GM21447 (cell line): Measurements from ENCODE around the gene SH2D6.
A peak's percentile ranks its signal among the peaks of the same experiment; 100 is the strongest.
"Not testable (repeated sequence)": the region's sequence is repeated elsewhere in the genome, so short reads cannot be mapped to it uniquely, and the experiment has no call there.

Experiments used
- ATAC-seq: cut with Tn5 transposase; IDR thresholded peaks from one replicate; pipeline ENCODE4 v1.9.1; 2021; ENCODE audit not compliant: unreplicated experiment

The SH2D6 gene

DNA sequence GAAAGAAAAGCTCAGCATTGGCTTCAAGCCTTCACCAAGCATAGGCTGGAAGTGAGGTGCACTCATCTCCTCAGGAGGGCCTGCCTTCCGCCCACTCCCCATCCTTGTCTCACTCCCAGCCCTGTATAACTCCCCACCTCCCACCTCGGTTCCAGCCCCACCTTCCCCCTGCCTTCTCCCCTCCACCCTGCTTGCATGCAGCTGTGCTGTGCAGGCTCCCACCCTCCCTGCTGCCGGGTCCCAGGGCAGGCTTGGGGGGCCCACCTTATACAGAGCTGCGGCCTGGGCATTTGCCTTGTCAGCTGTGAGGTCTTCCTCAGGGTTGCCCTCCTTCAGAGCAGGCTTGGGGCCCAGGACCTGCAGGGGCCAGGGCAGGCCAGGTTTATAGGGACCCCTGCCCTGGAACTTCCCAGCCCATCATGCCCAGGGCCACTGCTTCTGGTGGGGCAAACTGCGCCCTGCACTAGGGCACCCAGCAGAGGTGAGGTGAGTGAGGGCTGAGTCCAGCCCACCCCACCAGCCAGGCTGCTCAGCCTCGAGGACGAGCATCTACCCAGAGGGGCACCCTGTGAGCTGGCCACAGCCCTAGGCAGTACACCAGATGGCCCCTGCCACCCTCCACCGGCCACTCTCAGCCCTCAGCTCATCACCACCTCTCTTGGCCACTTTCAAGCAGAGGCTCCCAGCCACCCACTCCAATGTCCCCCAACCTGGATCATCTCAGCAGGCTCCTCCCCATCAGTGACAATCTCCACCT lies 19.9 kb upstream of the SH2D6 start:
- ATAC-seq: no peak

DNA sequence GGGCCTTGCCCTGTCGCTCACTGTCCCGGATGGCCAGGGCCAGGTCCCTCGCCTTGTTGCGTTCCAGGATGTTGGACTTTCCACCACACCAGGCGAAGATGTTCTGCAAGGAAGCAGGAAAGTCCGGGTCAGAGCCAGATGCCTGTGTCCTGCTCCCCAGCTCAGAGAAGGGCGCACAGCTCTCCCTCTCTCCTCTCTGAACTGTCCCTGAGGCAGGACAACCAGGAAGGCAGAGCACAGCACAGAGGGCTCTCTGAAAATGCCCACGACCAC lies 19.4 kb upstream of the SH2D6 start:
- no peak for ATAC-seq

DNA sequence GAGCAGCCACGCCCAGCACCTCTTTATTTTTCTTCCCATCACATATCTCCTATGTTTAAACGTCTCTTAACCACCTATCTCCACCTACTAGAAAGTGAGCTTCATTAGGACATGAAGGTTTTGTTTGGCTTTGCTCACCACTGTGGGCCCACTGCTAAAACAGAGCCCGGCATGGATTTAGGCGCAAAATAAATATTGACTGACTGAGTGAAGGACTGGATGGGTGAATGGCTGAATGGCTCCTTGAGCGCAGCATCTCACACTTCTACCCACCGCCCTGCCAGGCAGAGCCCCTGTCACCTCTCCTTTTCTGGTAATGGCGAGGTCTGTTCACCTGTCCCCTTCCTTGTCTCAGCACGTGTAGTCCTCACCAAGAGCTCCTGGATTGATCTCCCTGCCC lies 18.5 kb upstream of the SH2D6 start:
- ATAC-seq: no peak

DNA sequence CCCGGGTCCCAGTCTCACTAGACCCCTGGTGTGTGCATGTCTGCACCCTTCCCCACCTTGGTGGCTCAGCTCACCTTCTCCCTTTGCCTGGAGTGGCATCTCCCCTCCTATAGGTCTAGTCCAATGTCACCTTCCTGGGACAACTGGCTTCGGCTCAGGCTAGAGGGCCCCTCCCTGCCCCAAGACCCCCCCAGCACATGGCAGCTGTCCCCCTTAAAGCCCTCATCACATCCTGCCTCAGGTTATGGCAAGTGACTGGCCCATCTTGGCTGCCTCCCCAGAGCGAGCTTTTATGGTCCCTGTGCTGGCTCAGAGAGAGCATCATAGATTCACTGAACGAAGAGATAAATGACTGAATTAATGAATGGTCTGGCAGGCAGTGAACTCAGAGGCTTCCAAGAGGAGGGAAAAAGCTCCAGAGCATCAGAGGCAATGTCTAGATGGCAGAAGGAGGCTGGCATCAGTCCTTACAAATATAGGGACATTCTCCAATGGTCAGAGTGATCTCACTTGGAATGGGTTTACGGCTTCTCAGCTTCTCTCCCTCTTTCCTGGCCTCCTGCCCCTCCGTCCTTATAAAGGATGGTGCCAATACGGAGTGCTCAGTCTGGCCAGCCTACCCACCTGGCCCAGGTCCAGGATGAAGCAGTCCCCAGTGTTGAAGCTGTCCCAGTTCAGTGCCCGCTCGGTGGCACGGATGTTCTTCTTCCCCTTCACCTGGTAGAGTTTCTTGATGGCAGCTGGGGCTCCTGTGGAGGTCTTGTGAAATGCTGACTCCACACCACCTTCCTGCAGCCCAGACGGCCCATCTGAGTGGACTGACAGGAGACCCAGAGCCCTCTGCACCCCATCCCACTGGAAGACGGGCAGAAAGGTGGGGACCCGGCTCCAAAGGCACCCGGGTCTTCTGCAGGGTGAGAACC lies 17.7 kb upstream of the SH2D6 start:
- no peak for ATAC-seq

DNA sequence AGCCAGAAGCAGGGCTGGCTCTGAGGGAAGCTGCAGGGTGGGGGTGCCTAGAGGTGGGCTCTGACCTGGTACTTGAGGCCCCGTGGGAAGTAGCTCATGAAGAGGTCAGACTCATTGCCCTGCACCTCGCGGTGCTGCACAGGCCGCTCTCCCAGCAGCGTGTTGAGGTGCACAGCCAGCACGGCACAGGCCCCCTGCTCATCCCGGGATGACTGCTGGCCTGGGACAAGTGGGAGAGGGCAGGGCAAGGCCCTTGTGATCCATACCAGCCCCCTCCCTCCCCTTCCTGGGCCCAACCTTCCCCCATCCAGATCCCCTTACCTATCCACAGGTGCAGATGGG lies 17.1 kb upstream of the SH2D6 start:
- no peak for ATAC-seq

DNA sequence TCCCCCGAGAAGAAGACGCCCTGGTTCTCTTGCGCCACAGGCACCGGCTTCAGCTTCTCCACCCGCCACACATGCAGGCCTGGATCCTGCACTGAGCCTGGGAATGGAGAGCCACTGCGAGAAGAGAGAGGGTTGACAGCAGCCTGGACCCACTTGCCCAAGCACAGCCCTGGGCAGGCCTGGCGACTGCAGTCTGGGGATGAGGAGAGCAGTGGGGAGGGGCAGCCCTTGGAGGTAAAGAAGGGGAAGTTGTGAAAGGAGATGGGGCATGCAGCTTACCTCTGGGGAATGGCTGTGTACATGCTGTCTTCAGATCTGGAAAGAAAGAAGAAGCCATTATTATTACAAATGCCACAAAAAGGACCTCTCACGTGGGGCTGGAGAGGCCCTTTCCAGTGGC lies 16.7 kb upstream of the SH2D6 start:
- no peak for ATAC-seq

DNA sequence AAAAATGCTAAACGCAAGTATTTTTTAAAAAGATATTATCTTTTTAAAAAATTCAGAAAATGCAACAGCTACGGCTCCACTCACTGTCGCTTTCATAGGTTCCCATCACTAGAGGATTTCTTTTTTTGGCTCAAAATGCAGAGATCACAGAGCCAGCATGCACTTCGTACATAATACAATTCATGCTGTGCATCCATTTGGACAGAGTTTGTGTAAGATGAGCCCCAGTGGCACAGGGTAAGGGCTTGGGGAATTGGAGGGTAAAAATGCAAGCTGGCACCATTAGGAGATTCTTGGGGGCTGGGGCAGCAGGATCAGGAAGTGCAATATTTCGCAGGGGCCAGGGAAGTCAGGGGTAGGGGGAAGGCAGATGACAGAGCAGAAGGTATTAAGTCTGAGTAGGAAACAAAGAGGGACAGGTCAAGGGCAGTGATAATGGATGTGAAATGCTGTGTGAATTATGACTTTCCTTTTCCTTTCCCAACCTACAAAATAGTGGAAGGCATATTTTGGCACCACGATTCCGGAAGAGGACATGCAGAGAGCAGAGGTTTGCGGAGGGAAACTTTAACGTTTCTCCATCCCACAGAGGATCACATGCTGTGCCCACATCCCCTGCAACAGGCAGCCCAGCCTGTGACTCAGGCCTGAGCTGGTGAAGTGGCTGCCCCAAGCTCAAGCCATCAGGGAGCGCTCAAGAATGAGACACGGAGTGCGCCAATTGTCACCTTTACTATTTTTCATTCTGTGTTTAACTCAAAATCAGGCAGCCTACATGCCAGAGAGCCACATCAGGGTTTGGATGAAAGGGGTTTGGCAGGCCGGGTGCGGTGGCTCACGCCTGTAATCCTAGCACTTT lies 13.1 kb upstream of the SH2D6 start:
- peak; percentile 41 for ATAC-seq

DNA sequence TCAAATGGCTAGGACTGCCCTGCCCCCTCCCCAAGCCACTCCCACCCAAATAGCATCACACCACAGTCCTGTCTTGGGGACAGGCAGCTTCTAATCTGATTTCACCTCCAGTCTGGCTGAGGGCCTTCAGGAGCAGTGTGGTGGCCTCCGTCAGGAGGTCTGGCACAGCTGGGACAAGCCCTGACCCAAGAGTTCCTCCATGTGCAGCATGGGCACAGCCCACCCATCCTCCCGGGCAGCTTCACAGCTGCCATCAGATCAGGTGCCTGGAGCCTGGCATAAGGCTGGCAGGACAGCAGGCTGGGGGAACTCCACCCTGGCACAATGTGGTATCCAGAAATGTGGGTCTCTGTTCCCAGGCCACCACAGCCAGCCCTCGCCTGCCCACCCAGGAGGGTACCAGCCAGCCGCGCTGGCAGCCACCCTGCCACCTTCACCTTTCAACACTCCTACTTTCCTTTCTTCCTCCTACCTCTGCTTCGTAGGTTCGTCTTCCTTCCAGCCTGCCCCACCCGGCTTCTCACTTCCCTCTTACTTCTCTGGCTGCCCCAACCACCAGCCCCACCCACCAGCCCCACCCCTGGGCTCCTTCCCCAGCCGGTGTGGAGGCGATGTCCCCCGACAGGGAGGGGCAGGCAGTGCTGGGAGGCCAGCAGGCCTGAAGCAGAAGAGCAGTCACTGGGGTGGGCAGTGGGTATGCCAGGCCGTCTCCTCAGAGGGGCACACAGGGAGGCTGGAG lies 8.5 kb upstream of the SH2D6 start, which contains the start of gene CAPG:
Gene CAPG, minus strand, starts transcription at position 522 of the 739 bp plus-strand sequence. CDS start 8,221 bp downstream, outside the sequence.
- peak; percentile 72 for ATAC-seq

DNA sequence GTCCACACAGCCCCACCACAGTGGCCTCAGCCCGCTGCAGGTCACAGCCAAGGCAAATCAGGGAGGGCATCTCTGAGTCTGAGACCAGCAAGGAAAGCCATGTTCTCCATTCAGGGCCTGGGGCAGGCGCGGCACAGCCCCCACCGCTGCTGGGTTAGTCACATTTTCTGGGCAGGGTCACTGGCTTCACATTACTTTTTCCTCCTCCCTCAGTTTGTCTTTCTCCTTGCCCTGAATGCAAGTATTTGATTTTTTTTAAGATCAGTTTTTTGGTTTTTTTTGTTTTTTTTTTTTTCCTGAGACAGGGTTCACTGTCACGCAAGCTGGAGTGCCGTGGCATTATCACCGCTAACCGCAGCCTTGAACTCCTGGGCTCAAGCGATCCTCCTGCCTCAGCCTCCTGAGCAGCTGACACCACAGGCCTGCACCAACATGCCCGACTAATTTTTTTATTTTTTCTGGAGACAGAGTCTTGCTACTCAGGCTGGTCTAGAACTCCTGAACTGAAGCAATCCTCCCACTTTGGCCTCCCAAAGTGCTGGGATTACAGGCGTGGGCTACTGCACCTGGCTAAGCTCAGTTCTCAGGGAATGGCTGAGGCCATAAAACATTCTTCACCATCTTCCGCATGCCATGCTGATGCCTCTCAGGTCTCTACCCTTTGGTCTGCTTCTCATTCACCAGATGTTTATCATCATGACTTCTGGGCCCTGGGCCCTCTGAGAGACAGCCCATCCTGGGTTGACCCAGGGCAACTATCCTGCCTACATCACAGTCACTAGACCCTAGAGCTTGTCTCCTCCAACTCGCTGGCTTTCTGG lies 7.7 kb upstream of the SH2D6 start:
- no peak for ATAC-seq

DNA sequence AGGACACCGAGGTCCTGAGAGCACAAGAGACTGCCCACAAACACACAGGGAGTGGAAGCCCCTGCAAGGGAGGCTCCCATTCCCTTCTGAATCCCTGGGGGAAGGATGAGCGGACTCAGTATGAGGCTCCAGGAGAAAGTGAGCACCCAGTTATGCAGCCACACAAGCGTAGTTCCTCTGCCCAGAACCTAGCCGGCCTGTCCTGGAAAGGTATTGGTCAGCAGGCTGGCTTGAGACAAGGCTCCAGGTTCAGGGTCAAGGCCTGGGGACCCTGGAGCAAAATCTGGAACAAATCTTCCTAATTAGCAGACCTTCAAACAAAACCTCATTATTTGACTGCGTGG lies 7.1 kb upstream of the SH2D6 start:
- ATAC-seq: no peak

DNA sequence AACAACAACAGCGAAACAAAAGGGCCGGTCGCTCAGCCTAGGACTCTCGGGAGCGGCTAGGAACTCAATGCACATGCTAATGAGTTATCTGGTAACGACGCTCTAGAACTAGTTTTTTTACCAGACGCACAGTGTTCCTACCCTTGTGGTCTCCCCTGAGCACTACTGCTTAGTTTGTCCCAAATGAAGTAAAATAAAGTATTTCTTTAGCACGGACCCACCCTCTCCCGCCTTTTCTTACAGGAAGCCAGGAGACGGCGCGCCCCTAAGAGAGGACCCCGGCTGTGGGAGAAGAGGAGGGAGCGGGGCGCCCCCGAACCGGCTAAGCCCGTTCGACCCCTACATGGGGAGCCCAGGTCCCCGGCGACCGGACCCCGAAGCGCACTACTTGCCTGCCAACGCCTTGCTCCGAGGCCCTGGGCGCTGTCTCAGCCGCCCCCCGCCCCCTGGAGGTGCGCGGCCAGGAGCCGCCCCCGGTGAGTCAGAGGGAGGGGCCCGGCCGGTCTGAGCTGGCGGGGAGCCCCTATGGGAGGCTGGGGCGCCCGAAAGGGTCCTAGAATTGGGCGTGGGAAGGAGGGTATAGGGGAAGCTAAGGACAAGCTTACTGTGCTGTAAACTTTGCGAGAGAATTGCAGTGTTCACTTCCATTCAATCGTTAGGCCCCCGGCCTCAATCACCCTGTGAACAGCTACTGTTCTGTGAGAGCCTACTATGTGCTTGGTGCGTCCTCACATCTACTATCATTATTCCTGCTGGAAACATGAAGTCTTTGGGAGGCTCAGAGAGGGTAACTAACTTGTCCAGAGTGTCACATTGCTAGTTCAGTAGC lies 4.7 kb upstream of the SH2D6 start:
- ATAC-seq: no peak

DNA sequence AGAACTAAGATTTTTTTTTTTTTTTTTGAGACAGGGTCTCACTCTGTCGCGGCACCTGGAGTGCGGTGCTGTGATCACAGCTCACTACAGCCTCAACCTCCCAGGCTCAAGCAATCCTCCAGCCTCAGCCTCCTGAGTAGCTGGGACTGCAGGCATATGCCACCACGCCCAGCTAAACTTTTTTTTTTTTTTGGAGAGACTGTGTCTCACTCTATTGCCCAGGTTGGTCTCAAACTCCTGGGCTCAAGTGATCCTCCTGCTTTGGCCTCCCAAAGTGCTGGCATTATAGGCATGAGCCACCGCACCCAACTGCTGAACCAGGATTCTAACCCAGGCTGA lies 4.1 kb upstream of the SH2D6 start:
- ATAC-seq: not testable (repeated sequence)

DNA sequence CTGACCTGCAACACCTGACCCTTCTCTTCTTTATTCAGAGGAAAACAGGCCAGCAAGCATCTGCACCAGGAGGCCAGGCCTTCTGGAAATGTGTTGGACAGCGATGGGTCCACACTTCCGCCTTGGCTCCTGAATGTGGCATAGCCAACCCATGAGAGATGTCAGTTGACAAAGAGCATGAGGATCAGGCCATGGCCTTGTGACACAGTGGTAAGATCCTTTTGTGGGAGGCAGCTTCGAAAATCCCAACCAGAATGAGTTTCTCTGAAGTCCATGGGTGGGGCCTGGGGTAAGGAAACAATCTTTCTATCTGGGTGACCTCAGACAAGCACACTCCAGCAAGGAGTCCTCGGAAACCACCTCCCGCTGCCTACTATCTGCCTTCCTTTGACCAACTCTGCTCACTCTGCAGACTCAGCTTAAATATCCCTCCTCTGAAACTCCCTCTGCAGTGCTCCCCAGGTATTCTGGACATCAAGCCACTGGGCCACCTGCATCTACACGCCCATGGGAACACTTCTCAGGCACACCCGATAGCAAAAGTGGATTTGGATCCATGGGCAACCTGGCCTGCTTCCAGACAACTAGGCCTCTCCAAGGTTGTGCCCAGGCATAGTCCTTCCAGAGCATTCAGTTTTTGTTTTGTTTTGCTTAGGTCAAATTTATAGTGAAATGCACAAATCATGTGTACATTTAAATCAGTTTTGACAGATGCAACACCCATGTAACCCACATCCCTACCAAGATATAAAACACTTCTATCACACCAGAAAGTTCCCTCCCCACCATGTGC lies 3.6 kb upstream of the SH2D6 start:
- ATAC-seq: no peak

DNA sequence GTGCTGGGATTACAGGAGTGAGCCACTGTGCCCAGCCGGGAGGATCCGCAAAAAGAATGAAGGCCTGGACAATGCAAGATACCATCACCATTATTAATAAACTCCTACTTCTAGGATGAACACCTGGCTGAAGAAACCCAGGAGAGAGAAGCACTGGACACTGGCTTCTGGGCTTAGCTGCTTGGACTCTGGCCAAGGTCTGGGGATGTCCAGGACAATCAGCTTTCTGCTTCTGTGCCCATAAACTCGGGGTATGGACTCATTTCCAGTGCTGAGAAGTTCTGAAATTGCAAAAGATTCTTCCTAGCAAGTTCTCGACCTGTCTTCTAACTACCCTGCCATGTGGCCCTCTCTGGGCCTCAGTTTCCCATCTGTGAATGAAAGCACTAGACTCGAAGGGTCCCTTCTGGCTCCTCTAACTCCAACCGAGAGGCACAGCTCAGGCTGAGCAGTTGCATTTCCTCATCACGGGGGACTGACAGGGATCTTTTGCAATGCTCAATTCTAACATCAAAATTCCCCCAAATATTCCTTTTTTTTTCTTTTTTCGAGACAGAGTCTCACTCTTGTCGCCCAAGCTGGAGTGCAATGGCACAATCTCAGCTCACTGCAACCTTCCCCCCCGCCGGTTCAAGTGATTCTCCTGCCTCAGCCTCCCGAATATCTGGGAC lies 2.4 kb upstream of the SH2D6 start:
- no peak for ATAC-seq

DNA sequence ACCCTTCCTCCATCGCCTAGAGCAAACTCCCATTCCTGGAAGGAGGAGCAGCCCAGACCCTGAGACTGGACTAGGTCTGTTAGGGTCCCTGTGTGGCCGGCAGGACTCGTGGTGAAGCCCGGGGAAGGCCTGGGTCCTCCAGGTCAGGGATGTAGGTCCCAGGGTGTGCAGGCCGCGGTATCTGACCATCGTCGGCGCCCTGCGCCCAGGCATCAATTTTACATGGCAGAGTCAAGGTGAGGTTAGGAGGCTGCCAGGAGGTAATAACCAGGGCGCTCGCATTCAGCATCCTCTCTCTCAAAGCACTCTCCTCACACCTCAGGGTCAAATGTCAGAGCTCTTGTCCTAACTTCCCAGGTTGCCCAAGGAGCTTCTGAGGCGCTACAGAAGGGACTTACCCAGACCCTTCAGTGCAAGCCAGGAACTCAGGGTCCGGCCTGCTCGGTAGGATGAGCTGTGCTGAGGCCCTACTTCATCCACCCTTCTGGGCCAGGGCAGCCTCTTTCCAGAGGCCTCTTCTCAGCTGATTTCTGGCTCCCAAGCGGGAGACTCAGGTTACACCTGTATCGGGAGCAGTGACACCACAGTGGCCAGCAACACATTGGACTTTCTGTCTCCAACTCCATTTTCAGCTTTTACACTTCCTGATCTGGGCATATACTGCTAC lies 628 bp downstream of the SH2D6 start:
- ATAC-seq: no peak

DNA sequence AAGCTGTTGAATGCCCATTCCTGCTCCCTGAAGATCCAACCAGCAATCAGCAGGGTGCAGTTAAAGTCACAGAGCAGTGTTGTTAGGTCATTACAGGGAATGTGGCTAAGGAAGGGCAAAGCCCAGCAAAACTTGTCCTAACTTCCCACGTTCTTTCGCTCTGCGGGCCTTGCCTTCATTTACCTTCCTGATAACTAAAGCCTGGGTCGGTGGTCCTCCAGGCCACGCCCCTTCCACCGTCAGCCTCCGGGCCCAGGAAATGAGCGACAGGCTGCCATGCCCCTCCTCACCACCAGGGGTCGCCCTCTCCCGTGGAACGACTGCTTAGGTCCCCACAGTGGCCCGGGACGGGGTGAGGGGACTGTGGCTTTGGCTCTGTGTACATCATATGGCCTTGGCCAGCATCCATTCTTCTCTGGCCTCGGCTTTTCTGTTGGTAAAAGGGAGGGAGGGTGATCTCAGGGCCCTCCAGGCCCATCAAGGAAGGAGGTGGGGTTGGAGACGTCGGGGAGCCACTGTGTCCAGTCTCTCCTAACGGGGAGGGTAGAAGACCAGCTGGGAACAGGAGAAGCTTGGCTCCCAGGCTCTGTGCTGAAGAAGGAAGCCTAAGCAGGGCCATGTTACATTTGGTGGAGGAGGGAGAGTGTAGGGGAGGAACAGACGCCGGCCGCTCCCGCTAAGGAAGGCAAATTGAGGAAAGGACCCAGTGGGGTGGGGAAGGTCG lies 2.2 kb downstream of the SH2D6 start:
- ATAC-seq: peak; percentile 52
